GM12873 (cell line): ENCODE measurements around the gene PACS1.

Experiments
- CTCF ChIP-seq: IDR thresholded peaks from 2 replicates; pipeline ENCODE4 v1.5.1; 2012; ENCODE audit warnings: low read depth, mild to moderate bottlenecking, moderate library complexity, low read length, control low read depth; ENCODE audit not compliant: insufficient read depth; ENCODE audit errors: missing control alignments

The PACS1 gene

GRCh38 chr11:66274219-66274618, 204.1 kb downstream of the PACS1 start:
- TF ChIP-seq CTCF = no peak

GRCh38 chr11:66275396-66275795, 205.3 kb downstream of the PACS1 start:
- TF ChIP-seq CTCF = no peak

GRCh38 chr11:66275984-66276612, 206.0 kb downstream of the PACS1 start:
- no peak for TF ChIP-seq CTCF

DNA sequence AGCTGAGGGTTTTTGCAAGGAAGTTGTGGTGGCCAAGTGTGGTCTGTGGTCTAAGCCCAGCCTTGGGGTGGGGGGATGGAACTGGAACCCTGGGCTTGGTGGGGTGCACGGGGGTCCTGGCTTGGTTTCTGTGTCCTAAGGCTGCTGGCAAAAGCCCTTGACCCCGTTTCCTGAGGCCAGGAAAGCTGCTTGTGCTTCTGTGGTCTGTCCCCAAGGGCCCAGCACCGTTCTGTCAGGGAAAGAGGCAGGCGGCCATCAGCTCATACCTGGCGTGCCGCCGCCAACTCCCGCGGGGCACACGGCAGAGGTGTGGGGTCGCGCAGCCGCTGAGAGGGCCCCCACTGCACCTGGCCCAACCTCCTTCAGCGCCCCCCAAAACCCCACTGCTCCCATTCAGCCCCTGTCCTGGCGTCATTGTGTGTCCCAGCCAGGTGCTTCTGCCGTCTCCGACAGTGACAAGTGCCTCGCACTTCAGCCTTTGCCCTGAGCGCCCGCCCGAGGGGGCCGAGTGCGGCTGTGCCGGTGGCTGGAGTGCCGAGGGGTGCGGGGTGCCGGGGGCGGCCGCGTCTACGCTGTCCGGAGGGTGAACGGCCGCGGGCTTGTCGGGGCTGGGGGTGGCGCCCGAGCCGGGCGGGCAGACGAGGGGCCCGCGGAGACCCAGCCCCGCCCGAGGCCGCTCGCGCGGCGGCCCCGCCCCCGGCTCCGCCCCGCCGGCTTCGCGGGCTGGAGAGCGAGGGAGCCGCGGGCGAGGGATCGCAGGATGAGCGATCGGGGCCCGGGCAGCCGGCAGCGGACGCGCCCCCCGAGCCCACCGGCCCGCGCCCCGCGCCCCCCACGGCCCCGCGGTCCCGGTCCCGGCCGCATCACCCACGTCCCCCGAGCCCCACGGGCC, 207.6 kb downstream of the PACS1 start, which contains the start of gene CNIH2:
Gene CNIH2 (plus strand): TSS at position 705 of the 892 bp plus-strand sequence. CDS start 282 bp downstream, outside the sequence.
- no peak for TF ChIP-seq CTCF

DNA sequence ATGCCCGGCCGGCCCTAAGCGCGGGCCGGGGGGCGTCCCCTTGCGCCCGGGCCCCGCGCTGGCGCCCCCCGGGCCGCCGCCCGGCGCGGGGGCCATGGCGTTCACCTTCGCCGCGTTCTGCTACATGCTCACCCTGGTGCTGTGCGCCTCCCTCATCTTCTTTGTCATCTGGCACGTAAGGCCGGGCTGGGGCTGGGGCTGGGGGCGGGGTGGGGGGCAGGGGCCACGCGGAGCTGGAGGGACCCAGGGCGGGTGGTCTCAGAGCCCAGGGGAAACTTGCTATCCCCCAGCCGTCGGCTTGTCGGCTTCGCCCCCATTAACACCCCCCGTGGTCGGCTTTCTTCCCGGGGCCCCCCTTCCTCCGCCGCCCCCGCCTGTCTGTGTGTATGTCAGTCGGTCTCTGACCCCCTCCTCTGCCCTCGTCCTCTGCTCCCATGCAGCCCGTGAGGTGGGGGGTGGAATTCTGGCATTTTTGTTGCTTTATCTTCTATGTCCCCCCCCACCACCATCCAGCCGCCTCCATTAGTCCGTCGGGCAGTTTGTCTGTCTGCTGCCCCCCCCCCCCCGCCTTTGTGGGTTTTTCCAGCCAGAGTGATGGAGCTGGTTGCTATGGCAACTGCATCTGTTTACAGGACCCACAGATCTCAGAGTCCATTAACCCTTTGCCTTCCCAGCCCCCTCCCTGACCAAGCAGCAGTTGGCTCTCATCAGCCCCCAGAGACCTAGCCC, 208.5 kb downstream of the PACS1 start:
- no peak for TF ChIP-seq CTCF

DNA sequence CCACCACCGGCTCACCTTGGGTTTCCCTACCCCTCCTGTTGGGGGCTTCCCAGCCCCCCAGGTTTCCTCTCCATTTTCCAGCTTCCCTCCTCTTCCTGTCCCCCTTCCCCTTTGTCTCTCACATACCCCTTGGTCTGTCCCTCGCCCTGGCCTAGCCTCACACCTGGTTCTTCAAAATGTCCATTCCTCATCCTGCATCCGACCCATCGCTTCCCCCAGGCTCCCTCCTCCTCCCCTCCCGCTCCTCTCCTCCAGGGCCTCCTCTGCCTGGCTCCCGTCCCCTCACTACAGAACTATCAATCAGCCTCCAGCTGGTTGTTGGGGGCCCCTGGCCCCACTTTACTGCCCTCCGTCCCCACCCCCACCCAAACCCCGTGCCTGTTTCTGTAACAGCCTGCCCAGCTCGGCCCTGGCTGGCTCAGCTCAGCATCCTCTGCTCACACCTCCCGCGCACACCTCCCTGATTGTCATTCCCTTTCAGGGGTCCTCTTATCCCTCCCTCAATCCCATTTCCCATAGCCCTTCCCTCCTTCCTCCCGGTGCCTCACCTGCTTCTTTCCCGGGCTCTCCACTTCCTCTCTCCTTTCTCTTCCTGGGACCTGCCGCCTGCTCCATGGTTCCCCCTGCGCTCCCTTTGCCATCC, 209.1 kb downstream of the PACS1 start:
- TF ChIP-seq CTCF = no peak
